HCT116 (cell line): ENCODE measurements around the gene SPATA6. TPM values are rescaled to one million over a fixed set of nuclear protein-coding genes. Genes with fewer than 3 reads are reported as not detected.
"Not testable (repeated sequence)": the region's sequence is repeated elsewhere in the genome, so short reads cannot be mapped to it uniquely, and the experiment has no call there.

Experiments used
- ATAC-seq: fragments of 200-7000 bp; cut with Tn5 transposase; 2 replicates; pipeline ENCODE4 v1.9.1; 2020; ENCODE audit warnings: mild to moderate bottlenecking, moderate library complexity
- Bru-seq: library from RNA; stranded (reverse); fragments of 400-500 nt; gene quantifications from one replicate; lab custom pipeline; 2021; lab: Mats Ljungman, UMichigan
- BruChase-seq, 2 experiments: library from RNA; stranded (reverse); fragments of 400-500 nt; gene quantifications; one replicate each; lab custom pipeline; 2021; lab: Mats Ljungman, UMichigan
- BruUV-seq: library from RNA; stranded (reverse); fragments of 400-500 nt; replicated peaks from 2 replicates; lab custom pipeline; 2021; lab: Mats Ljungman, UMichigan
- CTCF ChIA-PET: fragments of 300-600 bp; sonication (Branson Sonifier 250); formaldehyde crosslinking; loops from one replicate; lab custom pipeline; 2021; ENCODE audit warnings: antibody characterized with exemption; lab: Charles Lee
- POLR2A ChIA-PET: fragments of 300-600, 350-600 bp; sonication (Branson Sonifier 250); formaldehyde crosslinking; loops from one replicate; lab custom pipeline; 2021; ENCODE audit warnings: antibody characterized with exemption; lab: Charles Lee
- RAD21 ChIA-PET, 2 experiments: fragments of 300-600 bp; sonication (Branson Sonifier 250); formaldehyde crosslinking; loops; one replicate each; lab custom pipeline; 2023; ENCODE audit warnings: low total read pairs in 2 of 2; ENCODE audit not compliant: uncharacterized antibody in 2 of 2, unreplicated experiment in 2 of 2, low non-redundant PET in 1 of 2; lab: Charles Lee
- DNase-seq: peaks from one replicate; pipeline ENCODE4 v3.0.0-alpha.2; 2010; ENCODE audit warnings: low read depth, low spot score
- H2AFZ ChIP-seq: fragments of 200-600 bp; shearing (Covaris generic), sonication (generic); 2 replicates; pipeline ENCODE4 v1.6.1; 2017; ENCODE audit warnings: low read depth, mixed run types, mixed read lengths, antibody characterized with exemption, low read length; ENCODE audit not compliant: poor library complexity, severe bottlenecking
- H3K27ac ChIP-seq: 2 replicates; pipeline ENCODE4 v1.5.1; 2012; ENCODE audit warnings: low read depth, low read length
- H3K27me3 ChIP-seq: fragments of 200-600 bp; sonication (generic); 2 replicates; pipeline ENCODE4 v1.6.1; 2016; ENCODE audit warnings: mixed run types, low read length, mixed read lengths; ENCODE audit not compliant: insufficient read depth
- H3K36me3 ChIP-seq, 2 experiments: fragments of 200-500 bp in 1 of 2; fragments of 200-600 bp in 1 of 2; sonication (Bioruptor generic) in 1 of 2; sonication (generic) in 1 of 2; 2 replicates each; pipeline versions ENCODE4 v1.5.1 to v1.6.1; 2014 to 2016; ENCODE audit warnings: low read length in 2 of 2, inconsistent platforms in 1 of 2, mixed read lengths in 1 of 2, mixed run types in 1 of 2; ENCODE audit not compliant: insufficient read depth in 2 of 2, control insufficient read depth in 1 of 2
- H3K4me1 ChIP-seq, 2 experiments: fragments of 200-600 bp in 1 of 2; sonication (generic) in 1 of 2; 2 replicates each; pipeline versions ENCODE4 v1.5.1 to v1.6.1; 2012 to 2017; ENCODE audit warnings: low read length in 2 of 2, inconsistent platforms in 1 of 2, mild to moderate bottlenecking in 1 of 2, mixed read lengths in 1 of 2, mixed run types in 1 of 2, moderate library complexity in 1 of 2; ENCODE audit not compliant: insufficient read depth in 2 of 2, control insufficient read depth in 1 of 2
- H3K4me2 ChIP-seq: fragments of 200-600 bp; sonication (generic); 2 replicates; pipeline ENCODE4 v1.6.1; 2017; ENCODE audit warnings: mixed run types, low read length, mixed read lengths
- H3K4me3 ChIP-seq, 2 experiments: fragments of 200-600 bp in 1 of 2; sonication (generic) in 1 of 2; replicated peaks in 1 of 2; 2 replicates each; pipeline ENCODE4 v1.5.1; 2011 to 2016; ENCODE audit warnings: low read length in 2 of 2, control low read depth in 1 of 2, low read depth in 1 of 2, mild to moderate bottlenecking in 1 of 2, mixed read lengths in 1 of 2, mixed run types in 1 of 2
- H3K79me2 ChIP-seq: fragments of 200-600 bp; sonication (generic); 2 replicates; pipeline ENCODE4 v1.6.1; 2017; ENCODE audit warnings: mild to moderate bottlenecking, mixed run types, low read length, moderate library complexity, mixed read lengths; ENCODE audit not compliant: insufficient read depth
- H3K9ac ChIP-seq: fragments of 200-600 bp; sonication (generic); 2 replicates; pipeline ENCODE4 v1.6.1; 2016; ENCODE audit warnings: low read length, mixed read lengths
- H3K9me2 ChIP-seq: fragments of 200-600 bp; sonication (generic), shearing (Covaris generic); 2 replicates; pipeline ENCODE4 v1.6.1; 2017; ENCODE audit warnings: mixed run types, mild to moderate bottlenecking, moderate library complexity; ENCODE audit not compliant: insufficient read depth
- H3K9me3 ChIP-seq, 2 experiments: fragments of 200-500 bp in 1 of 2; fragments of 200-600 bp in 1 of 2; sonication (Bioruptor generic) in 1 of 2; sonication (generic) in 1 of 2; 2 replicates each; pipeline ENCODE4 v1.6.1; 2014 to 2017; ENCODE audit warnings: low read length in 2 of 2, mixed read lengths in 2 of 2, inconsistent platforms in 1 of 2, low read depth in 1 of 2, mild to moderate bottlenecking in 1 of 2, mixed run types in 1 of 2, moderate library complexity in 1 of 2; ENCODE audit not compliant: control insufficient read depth in 1 of 2, insufficient read depth in 1 of 2
- H4K20me1 ChIP-seq: fragments of 200-600 bp; sonication (generic), shearing (Covaris generic); 2 replicates; pipeline ENCODE4 v1.6.1; 2017; ENCODE audit warnings: mixed run types, mild to moderate bottlenecking, moderate library complexity; ENCODE audit not compliant: insufficient read depth
- POLR2A ChIP-seq: IDR thresholded peaks from 2 replicates; pipeline ENCODE4 v1.7.0; 2011; ENCODE audit warnings: borderline replicate concordance; ENCODE audit not compliant: insufficient read depth, insufficient read length; ENCODE audit errors: extremely low read depth
- POLR2AphosphoS5 ChIP-seq: IDR thresholded peaks from 2 replicates; pipeline ENCODE4 v1.6.1; 2011; ENCODE audit warnings: mild to moderate bottlenecking, low read depth, low read length, moderate library complexity
- SP1 ChIP-seq: IDR thresholded peaks from 2 replicates; pipeline ENCODE4 v1.6.1; 2012; ENCODE audit warnings: low read depth
- intact Hi-C: fragments of 100-400 bp; cut with micrococcal nuclease; formaldehyde crosslinking; loops from 2 replicates; pipeline ENCODE4 v1.10.0; 2022
- long read RNA-seq: library from polyadenylated mRNA; unstranded; transcript quantifications from one replicate; pipeline ENCODE4 v2.0.0, GENCODE V29; 2021; ENCODE audit not compliant: unreplicated experiment
- polyA plus RNA-seq: library from polyadenylated mRNA; unstranded; fragments of >200 nt; gene quantifications from 2 replicates; pipeline ENCODE4 v1.2.1, GENCODE V29; 2012; ENCODE audit warnings: missing spikeins
- total RNA-seq: library from RNA; stranded (reverse); gene quantifications from one replicate; pipeline ENCODE4 v1.2.1, GENCODE V29; 2021; ENCODE audit not compliant: unreplicated experiment
- TF ChIP-seq, protein P1 (sequence below): IDR thresholded peaks from 2 replicates; pipeline ENCODE4 v1.6.1; 2012; ENCODE audit warnings: low read depth

The SPATA6 gene
- total RNA-seq, result 8.6 TPM
- 2.6 and 3.4 TPM in 2 replicates for polyA plus RNA-seq
- Bru-seq, nascent RNA, result percentile 51 among the genes with signal in this experiment
- BruChase-seq, experiment 1, labeled RNA remaining after a 6-hour chase, result percentile 45 among the genes with signal in this experiment
- BruChase-seq, experiment 2, labeled RNA remaining after a 2-hour chase, result percentile 59 among the genes with signal in this experiment
- long read RNA-seq, partial matches to known transcripts, result 0 of 2 reads
- long read RNA-seq, other reads (novel, unspliced or antisense), result 2 of 2 reads

- peak within 1 kb of the TSS; percentile 67 to 73 for H3K4me3 ChIP-seq
- peak within 1 kb of the TSS; percentile 28; the same call in 1 of the 2 replicates for H3K27ac ChIP-seq
- TF ChIP-seq, protein P1, sequence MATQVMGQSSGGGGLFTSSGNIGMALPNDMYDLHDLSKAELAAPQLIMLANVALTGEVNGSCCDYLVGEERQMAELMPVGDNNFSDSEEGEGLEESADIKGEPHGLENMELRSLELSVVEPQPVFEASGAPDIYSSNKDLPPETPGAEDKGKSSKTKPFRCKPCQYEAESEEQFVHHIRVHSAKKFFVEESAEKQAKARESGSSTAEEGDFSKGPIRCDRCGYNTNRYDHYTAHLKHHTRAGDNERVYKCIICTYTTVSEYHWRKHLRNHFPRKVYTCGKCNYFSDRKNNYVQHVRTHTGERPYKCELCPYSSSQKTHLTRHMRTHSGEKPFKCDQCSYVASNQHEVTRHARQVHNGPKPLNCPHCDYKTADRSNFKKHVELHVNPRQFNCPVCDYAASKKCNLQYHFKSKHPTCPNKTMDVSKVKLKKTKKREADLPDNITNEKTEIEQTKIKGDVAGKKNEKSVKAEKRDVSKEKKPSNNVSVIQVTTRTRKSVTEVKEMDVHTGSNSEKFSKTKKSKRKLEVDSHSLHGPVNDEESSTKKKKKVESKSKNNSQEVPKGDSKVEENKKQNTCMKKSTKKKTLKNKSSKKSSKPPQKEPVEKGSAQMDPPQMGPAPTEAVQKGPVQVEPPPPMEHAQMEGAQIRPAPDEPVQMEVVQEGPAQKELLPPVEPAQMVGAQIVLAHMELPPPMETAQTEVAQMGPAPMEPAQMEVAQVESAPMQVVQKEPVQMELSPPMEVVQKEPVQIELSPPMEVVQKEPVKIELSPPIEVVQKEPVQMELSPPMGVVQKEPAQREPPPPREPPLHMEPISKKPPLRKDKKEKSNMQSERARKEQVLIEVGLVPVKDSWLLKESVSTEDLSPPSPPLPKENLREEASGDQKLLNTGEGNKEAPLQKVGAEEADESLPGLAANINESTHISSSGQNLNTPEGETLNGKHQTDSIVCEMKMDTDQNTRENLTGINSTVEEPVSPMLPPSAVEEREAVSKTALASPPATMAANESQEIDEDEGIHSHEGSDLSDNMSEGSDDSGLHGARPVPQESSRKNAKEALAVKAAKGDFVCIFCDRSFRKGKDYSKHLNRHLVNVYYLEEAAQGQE, result no peak
- 0 out of 2 replicates have a peak, but pooled peaks have one; percentile 12 for TF ChIP-seq SP1
- peak; percentile 97 for TF ChIP-seq POLR2AphosphoS5
- peak; percentile 40 for TF ChIP-seq POLR2A
- no peaks in the 10 kb centered on the region for H3K27me3 ChIP-seq
- ATAC-seq, result peak; percentile 94
- H3K79me2 ChIP-seq, result no peaks in the 10 kb centered on the region
- no peaks in the 10 kb centered on the region for H3K9me2 ChIP-seq
- peak within 1 kb of the TSS; percentile 72 for H3K9ac ChIP-seq
- H4K20me1 ChIP-seq, result no peaks in the 10 kb centered on the region
- H3K4me2 ChIP-seq, result peak within 1 kb of the TSS; percentile 91
- CTCF ChIA-PET, result interaction anchor here (0.6 to 1.0 kb wide), 3 partner anchors 20 to 58 kb away, joined by 3 to 11 read pairs (median 3); no protein-coding TSS in a partner anchor
- H3K9me3 ChIP-seq, result no peaks in the 10 kb centered on the region
- BruUV-seq, result no TSS peak
- DNase-seq, result peak; percentile 85
- POLR2A ChIA-PET, result interaction anchor here (0.8 to 1.3 kb wide), 6 partner anchors 9 to 42 kb away, joined by 3 to 6 read pairs (median 3); no protein-coding TSS in a partner anchor
- RAD21 ChIA-PET, result interaction anchor here in 1 of 2 experiments (0.6 to 0.8 kb wide), 2 partner anchors 16 to 59 kb away, joined by 3 to 4 read pairs; no protein-coding TSS in a partner anchor
- peaks cover 7 to 17% of the 10 kb centered on the region in 2 experiments; a peak in 2 of 4 replicates for H3K4me1 ChIP-seq
- H3K36me3 ChIP-seq, result no peaks in the 10 kb centered on the region
- H2AFZ ChIP-seq, result peak within 1 kb of the TSS; percentile 88
- intact Hi-C loops, result no loop called here
Measured at GRCh38 chr1:48471691-48472576, at the start of gene SPATA6. SPATA6 (minus strand) TSS chr1:48472204; CDS start chr1:48472008, 196 bp downstream.

GRCh38 chr1:48519896-48520295, 47.9 kb upstream of the SPATA6 start:
- H3K4me2 ChIP-seq, H3K9ac ChIP-seq, POLR2A ChIA-PET, BruUV-seq, H3K4me1 ChIP-seq, H3K9me2 ChIP-seq, H3K9me3 ChIP-seq, H2AFZ ChIP-seq, H3K4me3 ChIP-seq, H3K36me3 ChIP-seq, DNase-seq, H3K79me2 ChIP-seq, CTCF ChIA-PET, RAD21 ChIA-PET, intact Hi-C loops, ATAC-seq, H3K27ac ChIP-seq, H4K20me1 ChIP-seq: not testable (repeated sequence)
- peaks cover 27% of the 10 kb centered on the region for H3K27me3 ChIP-seq
